ENCODE data around the gene EBF4.

GRCh38 chr20:2806351-2806701 is 113.7 kb downstream of the EBF4 start:
- TF ChIP-seq, protein P1, sequence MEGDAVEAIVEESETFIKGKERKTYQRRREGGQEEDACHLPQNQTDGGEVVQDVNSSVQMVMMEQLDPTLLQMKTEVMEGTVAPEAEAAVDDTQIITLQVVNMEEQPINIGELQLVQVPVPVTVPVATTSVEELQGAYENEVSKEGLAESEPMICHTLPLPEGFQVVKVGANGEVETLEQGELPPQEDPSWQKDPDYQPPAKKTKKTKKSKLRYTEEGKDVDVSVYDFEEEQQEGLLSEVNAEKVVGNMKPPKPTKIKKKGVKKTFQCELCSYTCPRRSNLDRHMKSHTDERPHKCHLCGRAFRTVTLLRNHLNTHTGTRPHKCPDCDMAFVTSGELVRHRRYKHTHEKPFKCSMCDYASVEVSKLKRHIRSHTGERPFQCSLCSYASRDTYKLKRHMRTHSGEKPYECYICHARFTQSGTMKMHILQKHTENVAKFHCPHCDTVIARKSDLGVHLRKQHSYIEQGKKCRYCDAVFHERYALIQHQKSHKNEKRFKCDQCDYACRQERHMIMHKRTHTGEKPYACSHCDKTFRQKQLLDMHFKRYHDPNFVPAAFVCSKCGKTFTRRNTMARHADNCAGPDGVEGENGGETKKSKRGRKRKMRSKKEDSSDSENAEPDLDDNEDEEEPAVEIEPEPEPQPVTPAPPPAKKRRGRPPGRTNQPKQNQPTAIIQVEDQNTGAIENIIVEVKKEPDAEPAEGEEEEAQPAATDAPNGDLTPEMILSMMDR (conservative IDR thresholded peaks at IDR 0.05; ENCODE audit: low read length), result no peak
- TF ChIP-seq EZH2phosphoT487 (IDR thresholded peaks at IDR 0.05; ENCODE audit: borderline replicate concordance, low read depth, low read length), result no peak
